GM19395 (cell line): ENCODE data around the gene TRIM25.
"Not testable (repeated sequence)": the region's sequence is repeated elsewhere in the genome, so short reads cannot be mapped to it uniquely, and the experiment has no call there.

Source experiments
- ATAC-seq: cut with Tn5 transposase; IDR thresholded peaks from one replicate; pipeline ENCODE4 v1.9.1; 2021; ENCODE audit warnings: mild to moderate bottlenecking, moderate library complexity; ENCODE audit not compliant: unreplicated experiment

The TRIM25 gene

GRCh38 chr17:56913867-56914580 is at the start of gene TRIM25:
TSS of gene TRIM25 (minus strand) at chr17:56914049. CDS start at chr17:56913988, 61 bp downstream.
- peak; percentile 75 for ATAC-seq

- peak; percentile 97 for ATAC-seq
Observed at GRCh38 chr17:56960596-56961538, 47.0 kb upstream of the TRIM25 start, which contains the start of gene COIL. TSS of gene COIL (minus strand) at chr17:56961050. CDS start at chr17:56961019, 31 bp downstream.

GRCh38 chr17:56956992-56957391 is 43.1 kb upstream of the TRIM25 start:
- no peak for ATAC-seq

- no peak for ATAC-seq
Observed at GRCh38 chr17:56949595-56949994, 35.7 kb upstream of the TRIM25 start.

GRCh38 chr17:56948491-56948890 is 34.6 kb upstream of the TRIM25 start:
- ATAC-seq: no peak

- ATAC-seq: no peak
Observed at GRCh38 chr17:56947741-56948140, 33.9 kb upstream of the TRIM25 start.

GRCh38 chr17:56945938-56946505 is 32.2 kb upstream of the TRIM25 start:
- ATAC-seq: no peak

GRCh38 chr17:56943505-56944125 is 29.8 kb upstream of the TRIM25 start:
- no peak for ATAC-seq

GRCh38 chr17:56939869-56940484 is 26.1 kb upstream of the TRIM25 start:
- peak; percentile 70 for ATAC-seq

GRCh38 chr17:56938206-56938605 is 24.4 kb upstream of the TRIM25 start:
- ATAC-seq: not testable (repeated sequence)

- no peak for ATAC-seq
Observed at GRCh38 chr17:56937687-56938086, 23.8 kb upstream of the TRIM25 start.

- no peak for ATAC-seq
Observed at GRCh38 chr17:56936697-56937322, 23.0 kb upstream of the TRIM25 start.

GRCh38 chr17:56935461-56935860 is 21.6 kb upstream of the TRIM25 start:
- no peak for ATAC-seq

GRCh38 chr17:56934280-56934679 is 20.4 kb upstream of the TRIM25 start:
- no peak for ATAC-seq

- ATAC-seq: no peak
Observed at GRCh38 chr17:56933868-56934267, 20.0 kb upstream of the TRIM25 start.

GRCh38 chr17:56933151-56933745 is 19.4 kb upstream of the TRIM25 start:
- ATAC-seq: no peak

GRCh38 chr17:56930739-56931337 is 17.0 kb upstream of the TRIM25 start:
- ATAC-seq: no peak

- no peak for ATAC-seq
Observed at GRCh38 chr17:56929362-56929969, 15.6 kb upstream of the TRIM25 start.

- ATAC-seq: no peak
Observed at GRCh38 chr17:56928586-56928985, 14.7 kb upstream of the TRIM25 start.
